HS-5 (cell line): ENCODE results near the gene TNFSF13.

Source experiments
- DNase-seq: peaks from one replicate; pipeline ENCODE4 v3.0.0-alpha.2; 2012; ENCODE audit warnings: low read depth

The TNFSF13 gene

GRCh38 chr17:7552621-7553051, 5.9 kb upstream of the TNFSF13 start:
- DNase-seq: no peak

GRCh38 chr17:7553356-7553755, 5.2 kb upstream of the TNFSF13 start:
- DNase-seq: no peak

- DNase-seq: no peak
These were observed 3.1 kb upstream of the TNFSF13 start for GRCh38 chr17:7555320-7555948.

GRCh38 chr17:7556627-7557026, 1.9 kb upstream of the TNFSF13 start:
- DNase-seq: no peak

GRCh38 chr17:7557147-7557764, 1.3 kb upstream of the TNFSF13 start:
- DNase-seq: no peak

GRCh38 chr17:7557775-7558543, 591 bp upstream of the TNFSF13 start:
- DNase-seq: no peak

GRCh38 chr17:7559320-7560171, 996 bp downstream of the TNFSF13 start:
- DNase-seq: no peak

GRCh38 chr17:7560172-7561027, 1.9 kb downstream of the TNFSF13 start:
- no peak for DNase-seq

GRCh38 chr17:7561028-7561575, 2.6 kb downstream of the TNFSF13 start:
- peak; percentile 43 for DNase-seq

GRCh38 chr17:7561589-7562207, 3.1 kb downstream of the TNFSF13 start, which contains the start of gene SENP3:
SENP3 (plus strand) TSS chr17:7561919; CDS start chr17:7563077, 1,158 bp downstream.
- peak; percentile 47 for DNase-seq

- DNase-seq: no peak
These were observed 3.7 kb downstream of the TNFSF13 start for GRCh38 chr17:7562208-7562605.

GRCh38 chr17:7563115-7563869, 4.7 kb downstream of the TNFSF13 start:
- DNase-seq: no peak

GRCh38 chr17:7569571-7569970, 11.0 kb downstream of the TNFSF13 start:
- DNase-seq: no peak

GRCh38 chr17:7570351-7570750, 11.8 kb downstream of the TNFSF13 start:
- DNase-seq: no peak

GRCh38 chr17:7572338-7572587, 13.7 kb downstream of the TNFSF13 start:
- DNase-seq: no peak

- DNase-seq: peak; percentile 96
These were observed 14.2 kb downstream of the TNFSF13 start for GRCh38 chr17:7572588-7573323.

- DNase-seq: peak; percentile 67
These were observed 15.0 kb downstream of the TNFSF13 start for GRCh38 chr17:7573324-7574080.

GRCh38 chr17:7574176-7574953, 15.8 kb downstream of the TNFSF13 start:
- DNase-seq: no peak
